Tibial nerve (tissue), 4 donors: ENCODE data around the gene PATE2. TPM values are rescaled to one million over a fixed set of nuclear protein-coding genes. Genes with fewer than 3 reads are reported as not detected.

Experiments used
- DNase-seq, 2 donors: peaks; one replicate each; pipeline ENCODE4 v3.0.0-alpha.2; 2019; ENCODE audit warnings: low spot score in 2 of 2
- H3K27ac ChIP-seq, 4 donors: fragments of 200-600 bp; sonication (generic) in 3 of 4; one replicate each; pipeline ENCODE4 v1.5.1; 2017 to 2019; ENCODE audit warnings: mild to moderate bottlenecking in 1 of 4
- H3K27me3 ChIP-seq, 2 donors: fragments of 200-600 bp; sonication (generic) in 1 of 2; one replicate each; pipeline versions ENCODE4 v1.5.1 to v1.6.0; 2017 to 2019
- H3K36me3 ChIP-seq, 3 donors: fragments of 200-600 bp; sonication (generic); one replicate each; pipeline ENCODE4 v1.5.1; 2018 to 2019
- H3K4me1 ChIP-seq, 4 donors: fragments of 200-600 bp; sonication (generic) in 3 of 4; one replicate each; pipeline ENCODE4 v1.5.1; 2017 to 2019
- H3K4me3 ChIP-seq, 4 donors: fragments of 200-600 bp; sonication (generic) in 3 of 4; one replicate each; pipeline ENCODE4 v1.5.1; 2017 to 2019; ENCODE audit warnings: mild to moderate bottlenecking in 1 of 4, moderate library complexity in 1 of 4
- H3K9me3 ChIP-seq, 4 donors: fragments of 200-600 bp; sonication (generic) in 3 of 4; one replicate each; pipeline ENCODE4 v1.5.1; 2017 to 2019
- EP300 ChIP-seq, 2 donors: sonication (generic); formaldehyde crosslinking; IDR thresholded peaks; one replicate each; pipeline ENCODE4 v1.6.1; 2017; ENCODE audit warnings: antibody characterized with exemption in 2 of 2, mild to moderate bottlenecking in 1 of 2
- POLR2A ChIP-seq, 2 donors: fragments of 450-650 bp; IDR thresholded peaks; one replicate each; pipeline ENCODE4 v1.6.1; 2017; ENCODE audit warnings: antibody characterized with exemption in 2 of 2, mild to moderate bottlenecking in 2 of 2, moderate library complexity in 2 of 2
- WGBS, 2 donors: methylation state at CpG; one replicate each; pipeline ENCODE4 v1.1.5; 2018; 5-methylcytosine and 5-hydroxymethylcytosine counted together
- total RNA-seq, 4 donors: library from RNA; depleted of rRNA; stranded (reverse); fragments of >200 nt; gene quantifications; one replicate each; pipeline ENCODE4 v1.1.0, GENCODE V29; 2016
- TF ChIP-seq, protein P1 (sequence below), 5 experiments: fragments of 200-600 bp in 3 of 5; fragments of 450-650 bp in 2 of 5; sonication (generic) in 3 of 5; IDR thresholded peaks; one replicate each; pipeline ENCODE4 v1.5.1; 2016 to 2019; ENCODE audit warnings: antibody characterized with exemption in 5 of 5, mild to moderate bottlenecking in 3 of 5, moderate library complexity in 2 of 5

PATE2 gene
- not detected for total RNA-seq

DNA sequence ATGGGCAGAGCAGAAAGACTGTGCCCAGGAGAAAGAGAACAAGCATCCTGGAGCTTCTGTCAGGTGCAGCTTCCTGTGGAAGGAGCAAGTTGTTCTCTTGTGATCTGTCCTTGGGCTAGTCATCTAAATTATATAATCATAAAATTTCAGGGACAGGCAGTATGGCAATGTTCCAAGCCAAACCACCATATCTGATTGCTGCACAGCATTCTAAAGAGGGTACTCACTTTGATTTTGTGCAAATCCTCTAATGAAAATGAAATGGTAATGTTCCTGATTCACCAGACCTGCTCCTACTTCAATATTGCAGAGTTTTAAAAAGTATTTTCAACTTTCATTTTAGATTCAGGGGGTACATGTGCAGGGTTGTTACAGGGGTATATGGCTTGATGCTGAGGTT is at the start of gene PATE2:
Gene PATE2, minus strand, starts transcription at position 101 of the 400 bp plus-strand sequence. Its CDS starts 55 bp downstream, at position 46.
- H3K27me3 ChIP-seq: no peaks in the 10 kb centered on the region
- H3K27ac ChIP-seq: no peak within 1 kb of the TSS
- no peaks in the 10 kb centered on the region for H3K9me3 ChIP-seq
- no peaks in the 10 kb centered on the region for H3K4me1 ChIP-seq
- TF ChIP-seq EP300 (IDR thresholded peaks at IDR 0.05) (no peak), POLR2A (IDR thresholded peaks at IDR 0.05) (no peak)
- TF ChIP-seq, protein P1, sequence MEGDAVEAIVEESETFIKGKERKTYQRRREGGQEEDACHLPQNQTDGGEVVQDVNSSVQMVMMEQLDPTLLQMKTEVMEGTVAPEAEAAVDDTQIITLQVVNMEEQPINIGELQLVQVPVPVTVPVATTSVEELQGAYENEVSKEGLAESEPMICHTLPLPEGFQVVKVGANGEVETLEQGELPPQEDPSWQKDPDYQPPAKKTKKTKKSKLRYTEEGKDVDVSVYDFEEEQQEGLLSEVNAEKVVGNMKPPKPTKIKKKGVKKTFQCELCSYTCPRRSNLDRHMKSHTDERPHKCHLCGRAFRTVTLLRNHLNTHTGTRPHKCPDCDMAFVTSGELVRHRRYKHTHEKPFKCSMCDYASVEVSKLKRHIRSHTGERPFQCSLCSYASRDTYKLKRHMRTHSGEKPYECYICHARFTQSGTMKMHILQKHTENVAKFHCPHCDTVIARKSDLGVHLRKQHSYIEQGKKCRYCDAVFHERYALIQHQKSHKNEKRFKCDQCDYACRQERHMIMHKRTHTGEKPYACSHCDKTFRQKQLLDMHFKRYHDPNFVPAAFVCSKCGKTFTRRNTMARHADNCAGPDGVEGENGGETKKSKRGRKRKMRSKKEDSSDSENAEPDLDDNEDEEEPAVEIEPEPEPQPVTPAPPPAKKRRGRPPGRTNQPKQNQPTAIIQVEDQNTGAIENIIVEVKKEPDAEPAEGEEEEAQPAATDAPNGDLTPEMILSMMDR (IDR thresholded peaks at IDR 0.05): no peak
- DNase-seq: no peak
- H3K36me3 ChIP-seq: no peaks in the 10 kb centered on the region
- H3K4me3 ChIP-seq: no peak within 1 kb of the TSS

DNA sequence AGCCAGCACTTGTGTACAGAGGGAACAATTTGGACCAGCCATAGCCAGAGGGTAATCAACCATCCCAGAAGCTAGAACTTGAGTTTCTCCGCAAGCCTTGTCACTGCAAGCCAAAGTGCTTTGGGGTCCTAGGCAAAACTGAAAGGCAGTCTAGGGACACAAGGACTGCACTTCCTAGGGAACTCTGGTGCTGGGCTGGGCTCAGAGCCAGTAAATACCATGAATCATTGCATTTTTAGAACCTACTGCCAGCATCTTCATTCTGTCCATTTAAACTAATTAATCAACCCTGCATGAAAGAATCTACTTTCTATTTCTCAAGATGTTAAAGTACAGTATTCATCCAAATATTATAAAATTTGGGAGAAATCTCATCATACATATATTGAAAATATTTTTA is 29.3 kb upstream of the PATE2 start:
- no peak overlapping the region for H3K4me3 ChIP-seq
- 93 to 94% methylated on average over 1 of the region's 1 CpG for WGBS, 2 donors
- no peaks in the 10 kb centered on the region for H3K36me3 ChIP-seq
- H3K4me1 ChIP-seq: no peaks in the 10 kb centered on the region
- H3K27ac ChIP-seq: no peak overlapping the region
- H3K9me3 ChIP-seq: peaks cover 0 to 63% (median 2%) of the 10 kb centered on the region in 4 donors
- TF ChIP-seq POLR2A (IDR thresholded peaks at IDR 0.05): no peak
- no peak for TF ChIP-seq EP300 (IDR thresholded peaks at IDR 0.05)
- TF ChIP-seq, protein P1 (IDR thresholded peaks at IDR 0.05): no peak
- H3K27me3 ChIP-seq: no peaks in the 10 kb centered on the region
- no peak for DNase-seq

GRCh38 chr11:125802387-125802786 is 23.8 kb upstream of the PATE2 start:
- Histone ChIP-seq H3K27ac (no peak overlapping the region), H3K4me1 (no peaks in the 10 kb centered on the region), H3K27me3 (no peaks in the 10 kb centered on the region), H3K4me3 (no peak overlapping the region), H3K36me3 (no peaks in the 10 kb centered on the region), H3K9me3 (peaks cover 0 to 71% (median 14%) of the 10 kb centered on the region in 4 donors)
- WGBS, 2 donors: 70 to 74% methylated on average over 1 of the region's 1 CpG
- TF ChIP-seq POLR2A (IDR thresholded peaks at IDR 0.05) (no peak), EP300 (IDR thresholded peaks at IDR 0.05) (no peak)
- TF ChIP-seq, protein P1 (IDR thresholded peaks at IDR 0.05): no peak
- no peak for DNase-seq

GRCh38 chr11:125799808-125800207 is 21.2 kb upstream of the PATE2 start:
- Histone ChIP-seq H3K4me1 (no peaks in the 10 kb centered on the region), H3K36me3 (no peaks in the 10 kb centered on the region), H3K4me3 (no peak overlapping the region), H3K27me3 (no peaks in the 10 kb centered on the region), H3K27ac (no peak overlapping the region), H3K9me3 (peaks cover 0 to 80% (median 14%) of the 10 kb centered on the region in 4 donors)
- no peak for DNase-seq
- 79 to 85% methylated on average over 2 of the region's 2 CpGs for WGBS, 2 donors
- TF ChIP-seq, protein P1 (IDR thresholded peaks at IDR 0.05): no peak
- TF ChIP-seq POLR2A (IDR thresholded peaks at IDR 0.05) (no peak), EP300 (IDR thresholded peaks at IDR 0.05) (no peak)

DNA sequence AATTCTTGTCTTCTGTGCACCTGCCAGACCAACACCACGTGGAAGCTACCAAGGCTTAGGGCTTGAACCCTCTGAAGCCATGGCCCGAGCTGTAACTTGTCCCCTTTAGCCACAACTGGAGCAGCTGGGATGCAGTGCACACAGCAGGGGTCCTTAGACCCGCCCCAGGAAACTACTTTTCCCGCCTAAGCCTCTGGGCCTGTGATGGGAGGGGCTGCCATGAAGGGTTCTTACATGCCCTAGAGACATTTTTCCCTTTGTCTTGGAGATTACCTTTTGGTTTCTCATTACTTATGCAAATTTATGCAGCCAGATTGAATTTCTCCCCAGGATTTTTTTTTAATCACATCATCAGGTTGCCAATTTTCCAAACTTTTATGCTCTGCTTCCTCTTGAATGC is 19.0 kb upstream of the PATE2 start:
- no peak for DNase-seq
- H3K4me1 ChIP-seq: no peaks in the 10 kb centered on the region
- no peaks in the 10 kb centered on the region for H3K36me3 ChIP-seq
- TF ChIP-seq POLR2A (IDR thresholded peaks at IDR 0.05) (no peak), EP300 (IDR thresholded peaks at IDR 0.05) (no peak)
- TF ChIP-seq, protein P1 (IDR thresholded peaks at IDR 0.05): no peak
- 33 to 45% methylated on average over 4 of the region's 4 CpGs for WGBS, 2 donors
- H3K9me3 ChIP-seq: peaks cover 0 to 80% (median 16%) of the 10 kb centered on the region in 4 donors
- no peak overlapping the region for H3K4me3 ChIP-seq
- no peak overlapping the region for H3K27ac ChIP-seq
- H3K27me3 ChIP-seq: no peaks in the 10 kb centered on the region
